Measurements from ENCODE around the gene TMEM204.

Gene TMEM204

DNA sequence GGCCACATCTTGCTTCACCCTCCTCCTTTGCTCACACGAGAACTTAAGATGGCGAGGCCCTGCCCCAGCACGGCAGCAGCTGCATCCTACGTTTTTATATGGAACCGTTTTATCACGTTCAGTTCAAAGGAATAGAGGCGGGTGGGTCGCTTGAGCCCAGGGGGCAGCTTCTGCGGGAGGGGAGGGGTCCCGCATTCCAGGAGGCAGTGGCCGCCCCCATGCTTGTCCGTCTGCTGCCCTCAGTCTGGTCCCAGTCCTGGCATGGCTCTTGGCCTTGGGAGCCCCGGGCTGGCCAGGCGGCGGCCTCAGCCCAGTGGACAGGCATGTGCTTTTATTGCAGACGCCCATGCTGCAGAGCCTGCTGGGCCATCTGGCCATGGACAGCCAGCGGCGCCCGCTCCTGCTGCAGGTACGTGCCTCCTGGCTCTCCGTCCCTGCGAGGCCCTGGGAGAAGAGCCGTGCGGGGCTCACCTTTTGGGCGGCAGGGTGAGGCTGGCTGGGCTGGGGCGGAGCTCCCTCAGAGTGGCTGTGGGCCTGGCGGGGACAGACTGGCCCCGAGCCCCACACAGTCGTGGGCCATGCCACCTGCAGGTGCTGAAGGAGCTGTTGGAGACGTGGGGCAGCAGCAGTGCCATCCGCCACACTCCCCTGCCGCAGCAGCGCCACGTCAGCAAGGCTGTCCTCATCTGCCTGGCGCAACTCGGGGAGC is 33.6 kb upstream of the TMEM204 start:
- DNase-seq (ENCODE audit: low read depth in 2 of 2), result no peak

DNA sequence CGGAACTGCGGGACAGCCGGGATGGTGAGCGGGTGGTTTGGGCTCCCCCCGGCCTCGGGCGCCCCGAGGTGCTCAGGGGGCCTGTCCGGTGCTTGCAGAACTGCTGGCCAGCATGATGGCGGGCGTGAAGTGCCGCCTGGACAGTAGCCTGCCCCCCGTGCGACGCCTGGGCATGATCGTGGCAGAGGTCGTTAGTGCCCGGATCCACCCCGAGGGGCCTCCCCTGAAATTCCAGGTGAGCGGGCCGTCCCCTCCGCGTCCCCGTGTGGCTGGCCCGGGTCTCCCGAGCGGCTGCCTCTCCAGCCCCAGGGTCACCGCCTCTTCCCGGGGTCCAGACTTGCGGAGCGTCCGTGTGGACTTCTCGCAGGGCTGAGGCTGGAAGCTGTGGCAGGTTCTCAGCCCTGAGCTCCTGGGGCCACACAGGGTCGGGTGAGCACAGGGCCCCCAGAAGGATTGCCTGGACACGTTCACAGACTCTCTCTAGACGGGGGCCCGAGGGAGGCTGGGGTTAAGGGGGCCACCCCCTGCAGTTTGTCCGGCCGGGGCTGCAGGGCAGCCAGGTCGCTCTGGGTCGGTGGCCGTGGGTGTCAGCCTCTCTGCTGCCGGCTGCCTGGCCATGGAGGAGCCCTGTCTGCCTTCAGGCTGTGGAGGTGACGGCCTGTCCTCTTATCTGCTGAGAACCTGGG is 32.9 kb upstream of the TMEM204 start:
- DNase-seq (ENCODE audit: low read depth in 2 of 2), result no peak

DNA sequence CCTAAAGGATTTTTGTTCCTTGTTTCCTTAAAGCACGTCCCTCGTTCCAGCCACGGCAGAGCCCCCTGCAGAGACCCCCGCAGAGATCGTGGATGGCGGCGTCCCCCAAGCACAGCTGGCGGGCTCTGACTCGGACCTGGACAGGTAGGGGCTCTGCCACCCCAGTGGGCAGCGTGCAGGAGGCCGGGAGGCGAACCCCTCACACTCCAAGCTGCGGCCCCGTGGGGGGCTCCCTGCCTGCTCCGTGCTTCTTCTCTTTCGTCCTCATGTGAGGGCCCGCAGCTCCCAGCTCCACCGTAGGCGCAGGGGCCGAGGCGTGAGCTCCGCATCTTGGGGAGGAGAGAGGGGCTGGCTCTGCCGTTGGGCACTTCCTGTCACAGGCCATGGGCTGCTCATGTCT is 31.8 kb upstream of the TMEM204 start:
- no peak for DNase-seq (ENCODE audit: low read depth in 2 of 2)

DNA sequence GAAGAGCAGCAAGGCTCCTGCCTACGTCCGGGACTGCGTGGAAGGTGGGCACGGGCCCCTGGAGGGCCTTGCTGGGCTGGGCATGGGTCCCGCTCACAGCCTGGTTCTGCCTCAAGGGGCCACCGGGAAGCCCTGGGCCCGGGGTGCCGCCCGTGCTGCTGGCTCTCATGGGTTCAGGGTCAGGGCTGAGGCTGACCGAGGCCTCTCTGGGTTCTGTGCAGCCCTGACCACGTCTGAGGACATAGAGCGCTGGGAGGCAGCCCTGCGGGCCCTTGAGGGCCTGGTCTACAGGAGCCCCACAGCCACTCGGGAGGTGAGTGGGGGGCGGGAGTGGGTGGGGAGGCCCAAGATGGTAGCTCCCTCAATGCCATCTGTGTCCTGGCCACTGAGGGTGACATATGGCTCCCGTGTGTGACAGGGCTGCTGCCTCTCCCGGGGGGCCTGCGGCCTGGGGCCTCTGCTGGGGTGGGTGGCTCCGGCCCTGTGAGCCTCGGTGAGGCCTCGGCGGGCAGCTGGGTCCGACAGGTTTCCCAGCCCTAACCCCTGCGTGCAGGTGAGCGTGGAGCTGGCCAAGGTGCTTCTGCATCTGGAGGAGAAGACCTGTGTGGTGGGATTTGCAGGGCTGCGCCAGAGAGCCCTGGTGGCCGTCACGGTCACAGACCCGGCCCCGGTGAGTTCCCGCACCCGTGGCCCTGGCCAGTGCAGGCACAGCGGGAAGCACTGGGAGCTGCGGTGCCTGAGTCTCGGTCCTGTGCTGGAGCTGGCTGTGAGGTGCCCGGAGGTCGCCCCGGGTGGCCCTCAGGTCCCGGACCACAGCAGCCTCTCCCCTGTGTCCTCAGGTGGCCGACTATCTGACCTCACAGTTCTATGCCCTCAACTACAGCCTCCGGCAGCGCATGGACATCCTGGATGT is 31.1 kb upstream of the TMEM204 start:
- DNase-seq (ENCODE audit: low read depth in 2 of 2), result no peak

DNA sequence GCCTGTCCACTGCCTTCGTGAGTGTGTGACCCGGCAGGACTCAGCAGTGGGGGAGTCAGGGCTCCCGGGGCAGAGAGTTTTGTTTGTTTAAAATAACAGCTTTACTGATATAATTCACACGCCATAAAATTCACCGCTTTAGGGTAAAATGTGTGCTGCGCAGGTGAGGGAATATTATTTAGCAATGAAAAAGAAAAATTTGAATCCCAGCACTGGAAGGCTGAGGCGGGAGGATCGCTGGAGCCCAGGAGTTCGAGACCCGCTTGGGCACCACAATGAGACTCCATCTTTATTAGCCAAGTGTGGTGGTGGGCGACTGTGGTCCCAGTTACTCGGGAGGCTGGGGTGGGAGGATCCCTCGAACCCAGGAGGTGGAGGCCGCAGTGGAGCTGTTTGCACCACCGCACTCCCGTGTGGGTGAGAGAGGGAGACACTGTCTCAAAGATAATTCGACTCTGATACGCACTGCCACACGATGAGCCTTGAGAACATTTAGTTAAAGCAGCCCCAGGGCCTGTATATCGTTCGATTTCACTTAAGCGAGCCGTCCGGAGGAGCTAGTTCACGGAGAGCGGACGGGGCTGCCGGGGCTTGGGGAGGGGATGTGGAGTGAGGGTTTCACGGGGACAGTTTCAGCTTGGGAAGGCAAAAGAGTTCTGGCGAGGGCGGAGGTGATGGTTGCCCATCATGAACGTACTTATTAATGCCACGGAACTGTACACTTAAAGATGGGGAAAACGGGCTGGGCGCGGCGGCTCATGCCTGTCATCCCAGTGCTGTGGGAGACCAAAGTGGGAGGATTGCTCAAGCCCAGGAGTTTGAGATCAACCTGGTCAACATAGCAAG is 30.1 kb upstream of the TMEM204 start:
- no peak for DNase-seq (ENCODE audit: low read depth in 2 of 2)

DNA sequence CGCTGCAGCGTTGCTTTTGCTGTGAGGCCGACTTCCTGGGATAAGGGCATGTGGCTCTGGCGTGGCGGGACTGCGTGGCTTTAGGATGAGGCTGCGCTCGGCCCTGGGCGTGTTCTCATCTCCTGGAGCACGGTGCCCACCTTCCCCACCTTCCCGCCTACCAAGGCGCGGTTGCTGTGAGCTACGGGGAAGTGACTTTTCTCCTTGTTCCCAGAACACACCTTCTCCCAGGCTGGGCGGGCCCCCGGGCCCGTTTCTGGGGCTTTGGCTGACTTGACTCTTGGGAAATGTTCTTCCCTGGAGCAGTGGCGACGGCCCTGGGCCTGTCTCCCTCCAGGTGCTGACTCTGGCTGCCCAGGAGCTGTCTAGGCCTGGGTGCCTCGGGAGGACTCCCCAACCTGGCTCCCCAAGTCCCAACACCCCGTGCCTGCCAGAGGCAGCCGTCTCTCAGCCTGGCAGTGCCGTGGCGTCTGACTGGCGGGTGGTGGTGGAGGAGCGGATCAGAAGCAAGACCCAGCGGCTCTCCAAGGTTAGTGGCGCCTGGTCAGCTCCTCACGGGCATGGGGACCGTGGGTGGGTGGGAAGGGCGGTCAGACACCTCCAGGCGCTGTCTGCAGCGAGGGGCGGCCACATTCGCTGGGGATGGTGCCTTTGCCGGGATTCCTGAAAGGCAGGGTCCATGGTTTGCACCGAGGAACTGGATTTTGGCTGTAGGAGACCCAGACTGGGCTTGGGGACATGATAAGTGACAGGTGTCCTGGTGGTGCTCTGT is 28.2 kb upstream of the TMEM204 start:
- DNase-seq (ENCODE audit: low read depth in 2 of 2), result no peak

DNA sequence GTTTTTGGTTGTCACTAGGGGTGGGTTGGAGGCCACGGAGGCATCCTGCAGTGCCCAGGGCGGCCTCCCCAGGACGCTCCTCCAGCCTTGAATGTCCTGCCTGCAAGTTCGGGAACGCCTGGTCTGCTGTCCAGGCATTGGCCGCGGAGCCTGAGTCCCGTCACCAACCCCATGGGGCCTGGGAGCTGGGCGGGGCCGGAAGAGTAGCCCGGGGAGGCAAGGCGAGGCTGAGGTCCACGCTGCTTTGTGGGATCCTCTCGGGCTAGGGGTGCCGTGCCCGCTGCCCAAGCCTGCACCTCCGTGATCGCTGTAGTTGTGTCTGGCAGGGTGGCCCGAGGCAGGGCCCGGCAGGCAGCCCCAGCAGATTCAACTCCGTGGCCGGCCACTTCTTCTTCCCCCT is 27.6 kb upstream of the TMEM204 start:
- no peak for DNase-seq (ENCODE audit: low read depth in 2 of 2)

DNA sequence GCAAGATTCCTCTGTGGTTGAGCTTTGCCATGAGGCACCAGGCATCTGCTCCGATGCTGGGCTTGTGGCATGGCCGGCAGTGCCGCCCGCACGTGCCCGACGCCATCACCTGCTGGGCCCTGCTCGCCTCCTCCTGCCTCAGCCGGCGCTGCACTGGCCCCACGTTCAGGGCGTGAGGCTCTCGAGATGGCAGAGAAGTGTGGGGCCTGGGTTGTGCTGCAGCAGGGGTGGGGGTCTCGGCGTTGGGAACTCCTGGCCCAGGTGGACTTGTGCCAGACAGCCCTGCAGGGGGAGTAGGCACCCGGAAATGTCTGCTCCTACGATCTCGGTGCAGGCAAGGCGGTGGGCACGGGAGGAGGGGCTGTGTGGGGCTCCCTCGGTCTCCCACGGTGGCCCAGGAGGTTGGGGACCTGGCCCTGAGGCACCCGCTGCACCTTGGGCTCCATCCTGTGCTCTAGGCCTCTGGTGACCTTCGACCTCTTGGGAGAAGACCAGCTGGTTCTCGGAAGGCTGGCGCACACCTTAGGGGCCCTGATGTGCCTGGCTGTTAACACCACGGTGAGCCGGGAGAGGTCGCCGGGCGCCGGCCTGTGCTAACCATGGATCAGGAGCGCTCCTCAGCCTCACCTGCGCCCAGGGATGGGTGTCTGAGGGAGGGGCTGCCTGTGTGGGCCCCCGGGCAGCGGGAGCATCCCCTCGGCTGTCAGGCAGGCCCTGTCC is 26.8 kb upstream of the TMEM204 start:
- no peak for DNase-seq (ENCODE audit: low read depth in 2 of 2)

DNA sequence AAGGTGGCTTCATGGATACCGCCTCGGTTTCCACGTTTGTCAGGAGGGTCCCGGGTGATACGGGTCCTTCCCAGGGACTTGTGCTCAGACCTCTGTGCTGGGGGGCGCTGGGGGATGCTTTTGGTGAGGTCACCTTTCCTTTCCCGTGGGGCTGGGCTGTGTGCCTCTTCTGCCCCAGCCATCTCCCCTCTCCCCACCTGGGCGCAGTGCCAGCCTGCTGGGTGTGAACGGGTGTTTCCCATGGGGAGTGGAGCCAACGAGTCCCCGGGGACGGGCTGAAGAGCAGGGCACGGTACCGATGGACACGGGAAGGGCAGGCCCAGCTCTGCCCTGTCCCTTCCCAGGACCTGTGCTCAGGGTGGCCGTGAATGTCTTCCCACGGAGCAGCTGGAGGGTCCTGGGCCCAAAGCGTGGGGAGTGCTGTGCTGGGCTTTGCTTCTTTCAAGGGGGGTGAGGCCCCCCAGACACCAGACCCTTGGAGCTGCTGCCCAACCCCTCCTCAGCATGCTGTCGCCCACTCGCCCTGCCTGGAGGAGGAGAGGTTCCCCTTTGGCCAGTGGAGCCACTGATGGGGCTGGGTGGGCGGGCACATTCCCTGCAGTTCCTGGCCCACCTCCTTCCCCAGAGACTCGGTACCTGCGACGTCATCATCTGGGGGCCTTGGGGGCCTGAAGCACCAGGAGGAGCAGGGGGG is 24.8 kb upstream of the TMEM204 start:
- no peak for DNase-seq (ENCODE audit: low read depth in 2 of 2)

DNA sequence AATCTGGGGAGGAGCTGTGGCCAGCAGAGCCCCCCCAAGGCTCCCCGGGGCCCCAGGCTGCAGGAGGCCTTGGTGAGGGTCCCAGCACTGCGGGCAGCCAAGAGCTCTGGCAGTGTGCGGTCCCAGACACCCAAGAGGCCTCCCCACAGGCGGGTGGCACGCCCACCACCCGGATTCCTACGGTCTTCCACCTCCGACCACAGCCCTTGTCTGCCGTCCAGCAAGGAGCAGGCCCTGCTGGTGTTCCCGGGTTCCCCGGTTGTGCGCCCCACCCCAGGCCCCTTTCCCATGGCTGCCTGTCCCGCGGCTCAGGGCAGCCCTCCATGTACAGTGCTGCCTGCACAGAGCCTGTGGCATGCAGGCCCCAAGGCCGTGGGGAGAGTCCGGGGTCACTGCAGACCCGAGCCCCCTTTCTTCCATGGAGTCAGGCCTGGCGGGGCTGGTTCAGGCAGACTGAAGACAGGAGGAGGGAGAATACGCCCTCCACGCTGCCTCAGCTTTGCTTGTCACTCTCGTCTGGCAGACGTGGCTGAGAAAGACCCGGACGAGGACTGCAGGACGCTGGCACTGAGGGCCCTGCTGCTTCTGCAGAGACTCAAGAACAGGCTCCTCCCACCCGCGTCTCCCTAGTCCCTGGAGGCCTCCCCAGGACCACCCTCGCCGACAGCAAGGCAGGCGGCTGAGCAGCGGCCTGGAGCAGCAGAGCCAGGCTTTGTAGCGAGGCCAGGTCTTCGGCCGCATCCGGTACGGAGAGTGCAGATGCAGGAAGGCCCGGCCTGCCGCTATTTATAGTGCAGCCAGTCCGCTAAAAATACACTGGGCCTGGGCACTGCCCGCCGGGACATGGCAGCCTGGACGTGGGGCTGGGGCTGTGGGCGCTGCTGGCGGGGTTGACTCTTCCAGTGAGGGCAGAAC is 23.9 kb upstream of the TMEM204 start:
- no peak for DNase-seq (ENCODE audit: low read depth in 2 of 2)

DNA sequence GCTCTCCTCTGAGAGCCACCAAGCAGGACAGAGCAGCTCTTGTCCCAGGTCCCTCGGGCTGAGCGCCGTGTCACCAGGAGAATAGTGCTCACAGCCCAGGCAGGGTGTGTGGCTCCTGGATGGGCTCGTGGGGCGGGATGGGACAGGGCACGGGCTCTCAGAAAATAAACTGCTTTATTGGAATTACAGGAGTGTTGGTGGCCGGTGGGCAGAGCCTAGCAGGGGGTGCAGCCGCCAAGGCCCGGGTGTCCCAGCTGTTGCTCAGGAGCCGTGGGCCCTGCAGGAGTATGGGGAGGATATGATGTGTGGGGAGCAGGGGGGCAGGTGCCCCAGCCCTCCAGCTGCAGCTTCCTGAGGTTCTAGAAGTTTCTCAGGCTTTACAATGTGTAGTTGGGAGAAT is 23.2 kb upstream of the TMEM204 start:
- DNase-seq (ENCODE audit: low read depth in 2 of 2), result no peak

DNA sequence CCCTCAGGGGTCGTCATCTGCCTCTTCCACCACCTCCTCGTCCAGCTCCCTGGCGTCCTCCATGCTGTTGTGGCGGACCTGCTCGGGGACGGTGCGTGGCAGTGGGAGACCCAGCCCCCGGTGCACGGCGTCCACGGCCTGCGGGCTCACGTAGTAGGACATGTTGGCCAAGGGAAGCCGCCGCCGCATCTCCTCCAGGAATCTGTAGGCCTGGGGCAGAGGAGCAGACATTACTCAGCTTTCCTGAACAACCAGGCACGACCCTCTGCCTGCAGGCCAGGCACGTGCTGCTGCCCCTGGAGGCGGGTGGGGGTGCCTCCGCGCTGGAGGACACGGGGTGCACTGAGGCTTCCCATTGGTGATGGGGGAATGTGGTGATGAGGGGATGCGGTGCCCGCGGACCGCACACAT is 22.5 kb upstream of the TMEM204 start:
- no peak for DNase-seq (ENCODE audit: low read depth in 2 of 2)

DNA sequence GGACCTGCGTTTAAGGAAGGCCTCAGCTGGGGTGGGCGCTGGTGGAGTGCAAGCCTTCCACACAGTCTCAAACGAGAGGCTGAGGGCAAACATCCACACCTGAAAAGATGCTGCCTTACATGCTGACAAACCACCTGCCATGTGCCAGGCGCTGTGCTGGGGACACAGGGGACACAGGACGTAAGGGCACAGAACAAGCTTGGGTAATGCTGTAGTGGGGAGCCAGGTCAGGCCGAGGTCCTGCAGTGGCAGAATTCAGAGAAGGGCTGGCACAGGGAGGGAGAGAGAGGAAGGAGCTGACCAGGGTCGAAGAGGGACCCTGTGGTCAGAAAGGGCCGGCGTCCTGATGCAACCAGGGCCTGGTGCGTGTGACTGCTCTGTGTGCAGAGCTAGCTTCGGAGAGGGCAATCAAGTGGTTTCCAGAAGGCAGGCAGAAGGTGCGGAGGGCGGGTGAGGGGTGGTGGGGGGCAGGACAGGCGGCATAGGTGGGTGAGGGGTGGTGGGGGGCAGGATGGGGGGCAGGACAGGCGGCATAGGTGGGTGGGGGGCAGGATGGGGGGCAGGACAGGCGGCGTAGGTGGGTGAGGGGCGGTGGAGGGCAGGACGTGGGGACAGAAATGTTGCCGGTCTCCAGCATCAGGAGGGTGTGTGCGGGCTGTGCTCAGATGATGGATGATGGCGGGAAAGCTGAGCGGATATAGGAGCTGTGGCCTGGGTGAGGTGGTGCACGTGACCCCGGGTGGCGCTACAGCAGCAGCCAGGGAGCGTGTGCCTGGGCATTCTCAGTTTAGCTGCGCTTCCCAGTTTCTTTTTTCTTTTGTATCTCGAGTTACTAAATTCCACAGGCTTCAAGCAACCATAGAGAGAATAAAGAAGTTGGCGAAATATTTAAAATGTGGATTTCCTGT is 21.6 kb upstream of the TMEM204 start:
- no peak for DNase-seq (ENCODE audit: low read depth in 2 of 2)

DNA sequence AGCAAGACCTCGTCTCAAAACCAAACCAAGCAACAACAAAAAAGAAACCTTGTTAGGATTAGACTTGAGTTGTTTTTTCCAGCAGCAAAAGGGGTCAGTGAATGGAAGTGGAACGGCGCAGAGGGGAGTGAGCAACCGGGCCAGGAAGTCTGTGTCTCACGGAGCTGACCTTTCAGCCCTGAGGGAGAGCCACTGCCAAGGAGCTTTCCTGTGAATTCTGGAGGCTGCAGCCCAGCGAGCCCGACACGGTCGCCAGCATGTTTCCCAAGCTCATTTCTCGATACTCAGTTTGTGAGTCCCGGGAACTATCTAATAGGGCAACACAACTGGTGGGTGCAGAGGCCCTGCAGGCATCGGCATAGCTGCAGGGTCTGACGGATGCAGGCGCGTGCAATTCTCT is 20.7 kb upstream of the TMEM204 start:
- DNase-seq (ENCODE audit: low read depth in 2 of 2), result no peak

DNA sequence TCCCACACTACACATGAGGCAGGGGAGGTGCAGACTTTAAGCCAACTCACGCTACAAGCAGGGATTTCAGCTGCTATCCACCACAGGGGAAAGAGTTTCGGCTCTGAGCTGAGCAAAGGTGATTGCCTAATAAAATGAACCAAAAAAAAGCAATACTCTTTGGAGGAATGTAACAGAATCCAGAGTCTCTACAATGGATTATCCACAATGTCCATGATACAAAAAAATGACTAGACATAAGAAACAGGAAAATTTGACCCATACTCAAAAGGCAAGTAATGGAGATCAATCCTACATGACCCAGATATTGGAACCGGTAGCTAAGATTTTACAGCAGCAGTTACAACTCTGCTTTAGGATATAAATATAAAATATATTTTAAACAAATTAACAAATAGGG is 19.0 kb upstream of the TMEM204 start:
- DNase-seq (ENCODE audit: low read depth in 2 of 2), result no peak

DNA sequence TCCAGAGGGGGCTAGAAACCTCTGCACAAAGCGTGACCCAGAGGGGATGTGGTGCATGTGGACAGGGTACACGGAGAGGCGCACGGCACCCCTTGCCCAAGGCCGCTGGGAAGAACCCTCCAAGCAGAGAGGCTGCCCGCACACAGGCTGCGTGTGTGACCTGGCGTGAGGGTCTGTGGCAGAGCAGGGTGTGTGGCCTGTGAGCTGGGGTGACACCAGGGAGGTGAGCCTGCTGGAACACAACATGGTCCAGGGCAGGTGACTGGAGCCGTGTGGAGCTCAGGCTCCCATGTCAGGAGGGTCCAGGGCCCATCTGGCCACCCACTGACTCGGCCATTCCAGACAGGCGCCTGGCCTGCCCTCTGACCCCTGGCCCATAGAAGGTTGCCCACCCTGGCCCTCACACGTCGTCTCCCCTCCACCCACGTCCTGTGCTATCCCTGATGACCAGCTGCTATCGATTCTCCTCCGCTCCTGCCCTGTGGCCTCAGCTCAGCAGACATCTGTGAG is 14.8 kb upstream of the TMEM204 start:
- no peak for DNase-seq (ENCODE audit: low read depth in 2 of 2)

DNA sequence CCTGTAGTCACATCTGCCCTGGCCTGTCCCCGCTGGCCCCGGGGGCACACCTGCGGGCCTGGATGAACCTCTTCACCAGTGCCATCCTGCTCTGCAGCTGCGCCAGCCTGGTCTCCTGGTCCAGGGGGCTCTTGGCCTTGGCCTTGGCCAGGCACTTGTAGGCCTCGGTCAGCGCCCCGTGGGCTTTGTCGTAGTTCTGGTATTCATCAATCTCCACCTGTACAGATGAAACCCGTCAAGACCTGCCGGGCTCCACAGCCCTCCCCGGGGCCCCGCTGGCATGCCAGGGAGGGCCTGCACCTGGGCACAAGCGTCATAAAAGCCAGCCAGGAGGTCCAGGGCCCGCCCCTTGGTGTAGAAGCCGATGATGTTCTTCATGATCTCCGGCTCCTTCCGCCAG is 13.6 kb upstream of the TMEM204 start:
- DNase-seq (ENCODE audit: low read depth in 2 of 2), result no peak
